Mesenchymal stem cell (in vitro differentiated cells and primary cell): Measurements from ENCODE around the gene ZNF473.

Experiments
- DNase-seq: peaks from one replicate; pipeline ENCODE4 v3.0.0-alpha.2; 2013
- H2AFZ ChIP-seq: one replicate; pipeline ENCODE4 v1.6.1; 2013; ENCODE audit warnings: low read depth, mild to moderate bottlenecking, control low read depth, inconsistent platforms, low read length, moderate library complexity
- H2AK5ac ChIP-seq: 2 replicates; pipeline ENCODE4 v1.6.1; 2013; ENCODE audit warnings: low read length, moderate library complexity, mild to moderate bottlenecking, inconsistent platforms; ENCODE audit not compliant: severe bottlenecking
- H2BK120ac ChIP-seq: one replicate; pipeline ENCODE4 v1.6.1; 2013; ENCODE audit warnings: low read depth, mild to moderate bottlenecking, inconsistent platforms, low read length, moderate library complexity
- H2BK12ac ChIP-seq, 2 experiments: one replicate each; pipeline ENCODE4 v1.6.1; 2013; ENCODE audit warnings: inconsistent platforms in 2 of 2, low read length in 2 of 2, mild to moderate bottlenecking in 2 of 2, moderate library complexity in 2 of 2, control low read depth in 1 of 2
- H2BK15ac ChIP-seq: one replicate; pipeline ENCODE4 v1.6.1; 2013; ENCODE audit warnings: mild to moderate bottlenecking, low read depth, inconsistent platforms; ENCODE audit not compliant: poor library complexity, severe bottlenecking
- H2BK5ac ChIP-seq: 2 replicates; pipeline ENCODE4 v1.6.1; 2013; ENCODE audit warnings: low read depth, mild to moderate bottlenecking, low read length, control low read depth, inconsistent platforms; ENCODE audit not compliant: poor library complexity, severe bottlenecking
- H3K14ac ChIP-seq, 2 experiments: one replicate each; pipeline ENCODE4 v1.6.1; 2013; ENCODE audit warnings: inconsistent platforms in 2 of 2, low read length in 2 of 2, control low read depth in 1 of 2, mild to moderate bottlenecking in 1 of 2, moderate library complexity in 1 of 2
- H3K18ac ChIP-seq, 2 experiments: one replicate each; pipeline ENCODE4 v1.6.1; 2013; ENCODE audit warnings: inconsistent platforms in 2 of 2, low read length in 2 of 2, control low read depth in 1 of 2, low read depth in 1 of 2, mild to moderate bottlenecking in 1 of 2
- H3K23ac ChIP-seq, 2 experiments: one replicate each; pipeline ENCODE4 v1.6.1; 2013; ENCODE audit warnings: inconsistent platforms in 2 of 2, low read length in 2 of 2, mild to moderate bottlenecking in 2 of 2, moderate library complexity in 2 of 2, control low read depth in 1 of 2
- H3K27ac ChIP-seq: 2 replicates; pipeline ENCODE4 v1.5.1; 2013; ENCODE audit warnings: mild to moderate bottlenecking, moderate library complexity, low read length, control low read depth, inconsistent platforms; ENCODE audit not compliant: poor library complexity, severe bottlenecking
- H3K27me3 ChIP-seq, 2 experiments: 2 replicates each; pipeline versions ENCODE4 v1.6.1 to v1.7.0; 2013; ENCODE audit warnings: low read length in 2 of 2, mild to moderate bottlenecking in 2 of 2, moderate library complexity in 2 of 2, control low read depth in 1 of 2, inconsistent platforms in 1 of 2; ENCODE audit not compliant: control insufficient read depth in 1 of 2, insufficient read depth in 1 of 2
- H3K36me3 ChIP-seq, 2 experiments: 2 replicates each; pipeline versions ENCODE4 v1.6.1 to v1.7.0; 2013; ENCODE audit warnings: low read length in 2 of 2, control low read depth in 1 of 2, inconsistent platforms in 1 of 2, low read depth in 1 of 2, mild to moderate bottlenecking in 1 of 2; ENCODE audit not compliant: insufficient read depth in 2 of 2, control insufficient read depth in 1 of 2
- H3K4ac ChIP-seq, 2 experiments: one replicate each; pipeline ENCODE4 v1.6.1; 2013; ENCODE audit warnings: inconsistent platforms in 2 of 2, low read length in 2 of 2, mild to moderate bottlenecking in 2 of 2, moderate library complexity in 2 of 2, control low read depth in 1 of 2, low read depth in 1 of 2
- H3K4me1 ChIP-seq: 2 replicates; pipeline ENCODE4 v1.6.1; 2013; ENCODE audit warnings: low read depth, low read length, control low read depth; ENCODE audit not compliant: control insufficient read depth, insufficient read depth
- H3K4me2 ChIP-seq: 2 replicates; pipeline ENCODE4 v1.6.1; 2013; ENCODE audit warnings: low read length, mild to moderate bottlenecking, inconsistent platforms; ENCODE audit not compliant: poor library complexity, severe bottlenecking
- H3K4me3 ChIP-seq, 2 experiments: 2 replicates each; pipeline versions ENCODE4 v1.5.1 to v1.7.0; 2013; ENCODE audit warnings: low read length in 2 of 2, mild to moderate bottlenecking in 2 of 2, control low read depth in 1 of 2, low read depth in 1 of 2; ENCODE audit not compliant: insufficient read depth in 1 of 2
- H3K79me1 ChIP-seq: replicated peaks from 2 replicates; pipeline ENCODE4 v1.6.1; 2013; ENCODE audit warnings: mild to moderate bottlenecking, control low read depth, low read length, inconsistent platforms; ENCODE audit not compliant: poor library complexity, severe bottlenecking
- H3K9ac ChIP-seq: 2 replicates; pipeline ENCODE4 v1.7.0; 2013; ENCODE audit warnings: mild to moderate bottlenecking, low read length, moderate library complexity
- H3K9me3 ChIP-seq: 2 replicates; pipeline ENCODE4 v1.7.0; 2013; ENCODE audit warnings: mild to moderate bottlenecking, low read length; ENCODE audit not compliant: control insufficient read depth
- H4K8ac ChIP-seq: one replicate; pipeline ENCODE4 v1.6.1; 2013; ENCODE audit warnings: inconsistent platforms, mild to moderate bottlenecking, low read length, moderate library complexity
- H4K91ac ChIP-seq: one replicate; pipeline ENCODE4 v1.6.1; 2013; ENCODE audit warnings: mild to moderate bottlenecking, low read length, inconsistent platforms
- WGBS: methylation state at CpG from one replicate; pipeline ENCODE4 v1.1.7; 2013; ENCODE audit warnings: mixed read lengths; 5-methylcytosine and 5-hydroxymethylcytosine counted together

ZNF473 gene

DNA sequence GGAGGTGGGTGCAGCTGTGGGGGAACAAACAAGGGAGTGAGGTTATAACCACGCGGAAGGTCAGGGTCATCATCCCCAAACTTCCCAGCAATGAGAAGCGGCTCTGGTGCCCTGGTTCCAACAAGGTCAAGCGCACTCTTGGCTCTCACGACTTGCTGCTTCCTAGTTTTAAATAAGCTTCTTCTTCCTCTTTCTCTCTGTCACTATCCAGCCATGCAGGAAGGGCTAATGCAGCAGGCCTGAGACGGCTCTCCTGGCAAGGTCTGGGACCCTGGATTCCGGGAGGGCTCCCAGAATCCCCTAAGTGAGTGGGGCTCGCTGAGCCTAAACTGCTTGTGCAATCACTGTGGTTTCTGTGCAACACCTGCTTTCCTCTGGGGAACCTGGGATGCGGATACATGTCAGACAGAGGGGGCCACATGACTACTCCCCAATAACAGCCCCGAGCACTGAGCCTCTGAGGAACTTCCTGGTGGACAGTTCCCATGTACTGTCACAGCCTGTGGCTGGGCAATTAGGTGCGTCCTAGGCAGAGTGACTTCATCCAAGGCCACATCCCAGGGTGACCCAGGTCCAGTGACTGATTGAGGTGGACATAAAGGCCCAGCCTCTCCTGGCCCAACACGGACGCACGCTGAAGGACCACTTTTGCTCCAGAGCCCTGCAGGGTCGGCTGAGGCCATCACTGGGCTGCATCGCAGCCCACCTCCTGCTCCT, 24.8 kb upstream of the ZNF473 start:
- Histone ChIP-seq H3K23ac (no peak overlapping the region), H3K4ac (no peak overlapping the region), H3K14ac (no peak overlapping the region), H3K9me3 (no peaks in the 10 kb centered on the region), H2BK12ac (no peak overlapping the region), H2BK120ac (no peak overlapping the region), H3K27ac (no peak overlapping the region), H4K8ac (no peak overlapping the region), H2BK5ac (no peak overlapping the region), H3K36me3 (peaks cover 79% of the 10 kb centered on the region in 2 experiments), H3K4me1 (peaks cover 13% of the 10 kb centered on the region), H3K4me2 (no peak overlapping the region), H3K18ac (no peak overlapping the region), H3K4me3 (no peak overlapping the region), H3K27me3 (no peaks in the 10 kb centered on the region), H2BK15ac (no peak overlapping the region), H2AFZ (no peak overlapping the region), H3K79me1 (peaks cover 34% of the 10 kb centered on the region), H2AK5ac (no peak overlapping the region), H4K91ac (no peak overlapping the region), H3K9ac (no peak overlapping the region)
- WGBS: 95% methylated on average over 16 of the region's 16 CpGs
- DNase-seq: no peak

DNA sequence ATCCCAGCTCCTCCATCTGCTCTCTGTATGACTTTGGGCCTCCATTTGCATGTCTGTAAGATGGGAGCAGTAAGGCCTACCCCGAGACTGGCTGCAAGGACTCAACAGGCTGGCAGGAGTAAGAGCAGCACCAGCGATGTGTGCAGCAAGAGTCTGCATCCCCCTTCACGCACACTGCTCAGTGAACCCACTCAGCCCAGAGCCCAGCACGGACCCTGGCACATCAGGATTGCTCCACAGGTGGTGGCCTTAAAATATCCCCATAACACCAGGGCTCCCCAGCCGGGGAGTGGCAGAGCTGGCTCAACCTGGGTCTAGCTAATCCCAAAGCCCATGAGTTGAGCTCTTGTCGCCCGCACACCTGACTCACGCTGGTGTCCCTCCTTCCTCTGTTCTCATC, 24.0 kb upstream of the ZNF473 start:
- Histone ChIP-seq H2BK120ac (no peak overlapping the region), H3K4me2 (no peak overlapping the region), H2AK5ac (no peak overlapping the region), H3K79me1 (peaks cover 34% of the 10 kb centered on the region), H3K9ac (no peak overlapping the region), H3K36me3 (peaks cover 78% of the 10 kb centered on the region in 2 experiments), H3K27me3 (no peaks in the 10 kb centered on the region), H4K91ac (no peak overlapping the region), H3K27ac (no peak overlapping the region), H3K18ac (no peak overlapping the region), H3K4me1 (peaks cover 13% of the 10 kb centered on the region), H2BK5ac (no peak overlapping the region), H3K4me3 (no peak overlapping the region), H2AFZ (no peak overlapping the region), H2BK15ac (no peak overlapping the region), H3K14ac (no peak overlapping the region), H4K8ac (no peak overlapping the region), H3K4ac (no peak overlapping the region), H3K9me3 (no peaks in the 10 kb centered on the region), H3K23ac (no peak overlapping the region), H2BK12ac (no peak overlapping the region)
- DNase-seq: no peak
- whole genome bisulfite sequencing: 98% methylated on average over 8 of the region's 8 CpGs

DNA sequence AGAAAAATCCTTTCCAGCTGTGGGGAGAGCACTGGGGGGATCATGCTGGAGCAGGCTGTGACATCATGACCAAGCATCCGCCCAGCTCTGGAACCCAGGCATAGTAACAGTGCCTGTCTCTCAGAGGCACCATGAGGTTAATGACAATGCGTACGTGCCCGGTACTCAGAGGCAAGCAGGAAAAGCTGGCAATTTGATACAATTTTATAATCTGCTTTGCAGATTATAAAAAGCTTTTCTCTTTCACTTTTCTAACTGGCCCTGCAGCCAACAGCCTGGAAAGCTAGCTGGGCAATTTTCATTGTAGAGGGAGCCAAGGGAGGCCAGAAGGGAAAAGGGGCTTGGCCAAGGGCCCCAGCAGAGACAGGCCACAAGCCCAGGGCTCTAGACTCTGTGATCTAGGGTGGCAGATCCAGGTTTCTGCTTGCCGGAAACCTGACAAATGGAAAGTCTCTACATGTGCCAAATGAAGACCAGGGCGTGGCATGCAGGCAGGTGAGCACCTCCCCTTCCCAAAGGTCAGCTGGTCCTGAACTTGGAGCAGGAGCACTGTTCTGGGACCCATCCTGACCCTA, 23.3 kb upstream of the ZNF473 start:
- no peak overlapping the region for H2AK5ac ChIP-seq
- WGBS: 97% methylated on average over 6 of the region's 6 CpGs

DNA sequence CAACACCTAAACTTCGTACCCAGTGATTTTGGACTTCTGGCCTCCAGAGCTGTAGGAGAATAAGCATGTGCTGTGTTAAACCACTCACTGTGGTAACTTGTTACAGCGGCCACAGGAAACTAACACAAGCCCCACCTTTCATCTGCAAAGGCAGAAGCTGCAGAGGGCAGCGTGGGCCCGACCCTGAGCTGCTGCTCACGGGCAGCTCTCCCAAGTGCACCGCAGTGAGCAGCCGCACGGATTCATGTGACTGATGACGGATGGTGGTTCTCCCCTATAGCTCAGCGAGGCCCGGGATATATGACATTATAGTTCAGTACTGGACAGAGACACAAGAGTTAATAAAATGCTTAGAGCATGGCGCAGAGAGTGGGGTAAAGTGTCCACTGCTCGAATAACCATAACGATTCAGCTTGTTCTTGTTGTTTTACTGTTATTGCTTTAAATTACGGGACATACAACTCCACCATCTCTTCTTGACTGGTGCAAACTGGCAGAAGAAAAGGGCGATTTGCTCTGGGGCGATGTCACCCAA, 22.5 kb upstream of the ZNF473 start:
- Histone ChIP-seq H3K36me3 (peaks cover 80 to 82% of the 10 kb centered on the region in 2 experiments), H3K9me3 (no peaks in the 10 kb centered on the region), H3K23ac (no peak overlapping the region), H3K27ac (no peak overlapping the region), H3K18ac (no peak overlapping the region), H2BK15ac (no peak overlapping the region), H2AK5ac (no peak overlapping the region), H4K8ac (no peak overlapping the region), H3K4me1 (peaks cover 13% of the 10 kb centered on the region), H2BK12ac (peak overlapping the region in 1 of 2 experiments; percentile 81), H3K4me3 (peak overlapping the region in 1 of 2 experiments; percentile 60), H3K4ac (no peak overlapping the region), H3K27me3 (no peaks in the 10 kb centered on the region), H4K91ac (no peak overlapping the region), H3K9ac (no peak overlapping the region), H2AFZ (no peak overlapping the region), H3K79me1 (peaks cover 44% of the 10 kb centered on the region), H2BK120ac (no peak overlapping the region), H3K4me2 (no peak overlapping the region), H2BK5ac (no peak overlapping the region), H3K14ac (no peak overlapping the region)
- WGBS: 94% methylated on average over 17 of the region's 17 CpGs
- no peak for DNase-seq

More for the DNA sequence above, 23.3 kb upstream of the ZNF473 start:
- Histone ChIP-seq H2BK120ac (no peak overlapping the region), H2AFZ (no peak overlapping the region), H3K36me3 (peaks cover 78 to 79% of the 10 kb centered on the region in 2 experiments), H3K23ac (no peak overlapping the region), H2BK12ac (no peak overlapping the region), H2BK5ac (no peak overlapping the region), H3K79me1 (peaks cover 37% of the 10 kb centered on the region), H3K9ac (peak overlapping the region; percentile 41), H3K4me1 (peaks cover 13% of the 10 kb centered on the region), H3K27me3 (no peaks in the 10 kb centered on the region), H3K4me3 (peak overlapping the region in 1 of 2 experiments; percentile 60), H3K14ac (no peak overlapping the region), H3K4me2 (no peak overlapping the region), H3K9me3 (no peaks in the 10 kb centered on the region), H3K4ac (no peak overlapping the region), H2BK15ac (no peak overlapping the region), H4K8ac (no peak overlapping the region), H3K18ac (no peak overlapping the region), H3K27ac (no peak overlapping the region), H4K91ac (no peak overlapping the region)
- DNase-seq: no peak
